ENCODE measurements around the gene LHFPL2.
"Not testable (repeated sequence)": the region's sequence is repeated elsewhere in the genome, so short reads cannot be mapped to it uniquely, and the experiment has no call there.

DNA sequence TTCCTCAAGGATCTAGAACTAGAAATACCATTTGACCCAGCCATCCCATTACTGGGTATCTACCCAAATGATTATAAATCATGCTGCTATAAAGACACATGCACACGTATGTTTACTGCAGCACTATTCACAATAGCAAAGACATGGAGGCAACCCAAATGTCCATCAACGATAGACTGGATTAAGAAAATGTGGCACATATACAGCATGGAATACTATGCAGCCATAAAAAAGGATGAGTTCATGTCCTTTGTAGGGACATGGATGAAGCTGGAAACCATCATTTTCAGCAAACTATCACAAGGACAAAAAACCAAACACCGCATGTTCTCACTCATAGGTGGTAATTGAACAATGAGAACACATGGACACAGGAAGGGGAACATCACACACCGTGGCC, 38.9 kb upstream of the LHFPL2 start:
- not testable (repeated sequence) for TF ChIP-seq GABPA, POLR2AphosphoS5 (IDR thresholded peaks at IDR 0.05; ENCODE audit: low read depth)
- TF ChIP-seq, protein P1, sequence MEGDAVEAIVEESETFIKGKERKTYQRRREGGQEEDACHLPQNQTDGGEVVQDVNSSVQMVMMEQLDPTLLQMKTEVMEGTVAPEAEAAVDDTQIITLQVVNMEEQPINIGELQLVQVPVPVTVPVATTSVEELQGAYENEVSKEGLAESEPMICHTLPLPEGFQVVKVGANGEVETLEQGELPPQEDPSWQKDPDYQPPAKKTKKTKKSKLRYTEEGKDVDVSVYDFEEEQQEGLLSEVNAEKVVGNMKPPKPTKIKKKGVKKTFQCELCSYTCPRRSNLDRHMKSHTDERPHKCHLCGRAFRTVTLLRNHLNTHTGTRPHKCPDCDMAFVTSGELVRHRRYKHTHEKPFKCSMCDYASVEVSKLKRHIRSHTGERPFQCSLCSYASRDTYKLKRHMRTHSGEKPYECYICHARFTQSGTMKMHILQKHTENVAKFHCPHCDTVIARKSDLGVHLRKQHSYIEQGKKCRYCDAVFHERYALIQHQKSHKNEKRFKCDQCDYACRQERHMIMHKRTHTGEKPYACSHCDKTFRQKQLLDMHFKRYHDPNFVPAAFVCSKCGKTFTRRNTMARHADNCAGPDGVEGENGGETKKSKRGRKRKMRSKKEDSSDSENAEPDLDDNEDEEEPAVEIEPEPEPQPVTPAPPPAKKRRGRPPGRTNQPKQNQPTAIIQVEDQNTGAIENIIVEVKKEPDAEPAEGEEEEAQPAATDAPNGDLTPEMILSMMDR (IDR thresholded peaks at IDR 0.05; ENCODE audit: insufficient read depth, low read length): not testable (repeated sequence)
- TF ChIP-seq, protein P2, sequence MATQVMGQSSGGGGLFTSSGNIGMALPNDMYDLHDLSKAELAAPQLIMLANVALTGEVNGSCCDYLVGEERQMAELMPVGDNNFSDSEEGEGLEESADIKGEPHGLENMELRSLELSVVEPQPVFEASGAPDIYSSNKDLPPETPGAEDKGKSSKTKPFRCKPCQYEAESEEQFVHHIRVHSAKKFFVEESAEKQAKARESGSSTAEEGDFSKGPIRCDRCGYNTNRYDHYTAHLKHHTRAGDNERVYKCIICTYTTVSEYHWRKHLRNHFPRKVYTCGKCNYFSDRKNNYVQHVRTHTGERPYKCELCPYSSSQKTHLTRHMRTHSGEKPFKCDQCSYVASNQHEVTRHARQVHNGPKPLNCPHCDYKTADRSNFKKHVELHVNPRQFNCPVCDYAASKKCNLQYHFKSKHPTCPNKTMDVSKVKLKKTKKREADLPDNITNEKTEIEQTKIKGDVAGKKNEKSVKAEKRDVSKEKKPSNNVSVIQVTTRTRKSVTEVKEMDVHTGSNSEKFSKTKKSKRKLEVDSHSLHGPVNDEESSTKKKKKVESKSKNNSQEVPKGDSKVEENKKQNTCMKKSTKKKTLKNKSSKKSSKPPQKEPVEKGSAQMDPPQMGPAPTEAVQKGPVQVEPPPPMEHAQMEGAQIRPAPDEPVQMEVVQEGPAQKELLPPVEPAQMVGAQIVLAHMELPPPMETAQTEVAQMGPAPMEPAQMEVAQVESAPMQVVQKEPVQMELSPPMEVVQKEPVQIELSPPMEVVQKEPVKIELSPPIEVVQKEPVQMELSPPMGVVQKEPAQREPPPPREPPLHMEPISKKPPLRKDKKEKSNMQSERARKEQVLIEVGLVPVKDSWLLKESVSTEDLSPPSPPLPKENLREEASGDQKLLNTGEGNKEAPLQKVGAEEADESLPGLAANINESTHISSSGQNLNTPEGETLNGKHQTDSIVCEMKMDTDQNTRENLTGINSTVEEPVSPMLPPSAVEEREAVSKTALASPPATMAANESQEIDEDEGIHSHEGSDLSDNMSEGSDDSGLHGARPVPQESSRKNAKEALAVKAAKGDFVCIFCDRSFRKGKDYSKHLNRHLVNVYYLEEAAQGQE (IDR thresholded peaks at IDR 0.05; ENCODE audit: insufficient replicate concordance, low read depth): not testable (repeated sequence)
